Duodenal mucosa (tissue), 2 donors: ENCODE data around the gene ZNF860.
"Not testable (repeated sequence)": the region's sequence is repeated elsewhere in the genome, so short reads cannot be mapped to it uniquely, and the experiment has no call there.

ENCODE experiments used
- H3K27ac ChIP-seq: one replicate; pipeline ENCODE4 v1.7.0; 2013; ENCODE audit warnings: low read depth, low read length
- H3K27me3 ChIP-seq, 2 donors: one replicate each; pipeline ENCODE4 v1.7.0; 2013; ENCODE audit warnings: low read length in 2 of 2, control low read depth in 1 of 2; ENCODE audit not compliant: insufficient read depth in 2 of 2, control insufficient read depth in 1 of 2
- H3K36me3 ChIP-seq, 2 donors: one replicate each; pipeline ENCODE4 v1.7.0; 2013; ENCODE audit warnings: low read length in 2 of 2, control low read depth in 1 of 2; ENCODE audit not compliant: insufficient read depth in 2 of 2, control insufficient read depth in 1 of 2
- H3K4me1 ChIP-seq, 2 donors: one replicate each; pipeline ENCODE4 v1.7.0; 2013; ENCODE audit warnings: low read length in 2 of 2, control low read depth in 1 of 2; ENCODE audit not compliant: insufficient read depth in 2 of 2, control insufficient read depth in 1 of 2
- H3K4me3 ChIP-seq, 2 donors: one replicate each; pipeline ENCODE4 v1.7.0; 2013; ENCODE audit warnings: low read length in 2 of 2, low read depth in 1 of 2
- H3K9ac ChIP-seq, 2 donors: one replicate each; pipeline ENCODE4 v1.7.0; 2013; ENCODE audit warnings: low read length in 2 of 2, low read depth in 1 of 2
- H3K9me3 ChIP-seq, 2 donors: one replicate each; pipeline ENCODE4 v1.7.0; 2013; ENCODE audit warnings: low read length in 2 of 2, control low read depth in 1 of 2; ENCODE audit not compliant: control insufficient read depth in 1 of 2

Gene ZNF860

DNA sequence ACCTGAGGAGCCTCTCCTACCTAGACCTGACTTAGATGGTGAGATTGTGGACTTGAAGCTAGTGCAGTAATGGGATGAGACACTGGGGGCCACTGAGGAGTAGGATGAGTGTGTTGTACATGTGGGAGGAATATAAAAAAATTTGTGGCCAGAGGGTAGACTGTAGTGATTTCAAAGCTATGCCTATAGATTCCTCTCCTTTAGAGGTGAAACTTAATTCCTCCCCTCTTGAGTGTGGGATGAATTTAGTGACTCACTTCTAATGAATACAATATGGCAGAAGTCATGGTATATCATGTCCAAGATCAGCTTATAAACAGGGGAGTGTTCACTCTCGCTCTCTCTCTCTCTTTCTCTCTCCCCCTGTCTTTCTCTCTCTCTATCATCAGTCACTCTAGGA is 6.7 kb downstream of the ZNF860 start:
- Histone ChIP-seq H3K4me3 (no peak overlapping the region), H3K27ac (no peak overlapping the region), H3K9me3 (peaks cover 4 to 7% of the 10 kb centered on the region in 2 donors), H3K27me3 (no peaks in the 10 kb centered on the region), H3K9ac (no peak overlapping the region), H3K36me3 (no peaks in the 10 kb centered on the region), H3K4me1 (no peaks in the 10 kb centered on the region)

DNA sequence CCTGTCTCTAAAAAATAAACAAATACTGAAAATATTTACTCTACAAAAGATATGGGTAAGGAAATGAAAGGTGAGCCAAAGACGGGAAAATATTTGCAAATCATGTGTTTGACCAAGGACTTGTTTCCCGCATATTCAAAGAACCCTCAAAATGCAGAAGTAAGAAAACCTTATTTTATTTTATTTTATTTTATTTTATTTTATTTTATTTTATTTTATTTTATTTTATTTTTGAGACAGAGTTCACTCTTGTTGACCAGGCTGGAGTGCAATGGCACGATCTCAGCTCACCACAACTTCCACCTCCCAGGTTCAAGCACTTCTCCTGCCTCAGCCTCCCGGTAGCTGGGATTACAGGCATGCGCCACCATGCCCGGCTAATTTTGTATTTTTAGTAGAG is 11.4 kb downstream of the ZNF860 start:
- H3K9me3 ChIP-seq, H3K4me1 ChIP-seq, H3K36me3 ChIP-seq, H3K27me3 ChIP-seq, H3K27ac ChIP-seq, H3K4me3 ChIP-seq, H3K9ac ChIP-seq: not testable (repeated sequence)

DNA sequence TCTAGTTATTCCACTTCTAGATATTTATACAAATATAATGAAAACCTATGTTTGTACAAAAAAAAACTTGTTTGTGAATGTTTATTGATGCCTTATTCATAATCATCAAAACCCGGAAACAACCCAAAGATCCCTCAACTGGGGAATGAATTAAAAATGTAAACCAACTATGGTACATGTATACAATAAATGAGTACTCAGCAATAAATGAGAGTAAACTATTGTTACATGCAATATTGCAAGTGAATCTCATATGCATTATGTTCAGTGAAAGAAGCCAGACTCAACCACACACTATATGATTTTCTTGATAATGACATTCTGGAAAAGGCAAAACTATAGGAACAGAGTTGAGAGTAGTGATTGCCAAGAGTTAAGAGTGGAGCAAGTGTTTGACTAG is 12.3 kb downstream of the ZNF860 start:
- Histone ChIP-seq H3K4me1 (no peaks in the 10 kb centered on the region), H3K9me3 (peaks cover 4 to 7% of the 10 kb centered on the region in 2 donors), H3K9ac (no peak overlapping the region), H3K27me3 (no peaks in the 10 kb centered on the region), H3K27ac (no peak overlapping the region), H3K36me3 (no peaks in the 10 kb centered on the region), H3K4me3 (no peak overlapping the region)

DNA sequence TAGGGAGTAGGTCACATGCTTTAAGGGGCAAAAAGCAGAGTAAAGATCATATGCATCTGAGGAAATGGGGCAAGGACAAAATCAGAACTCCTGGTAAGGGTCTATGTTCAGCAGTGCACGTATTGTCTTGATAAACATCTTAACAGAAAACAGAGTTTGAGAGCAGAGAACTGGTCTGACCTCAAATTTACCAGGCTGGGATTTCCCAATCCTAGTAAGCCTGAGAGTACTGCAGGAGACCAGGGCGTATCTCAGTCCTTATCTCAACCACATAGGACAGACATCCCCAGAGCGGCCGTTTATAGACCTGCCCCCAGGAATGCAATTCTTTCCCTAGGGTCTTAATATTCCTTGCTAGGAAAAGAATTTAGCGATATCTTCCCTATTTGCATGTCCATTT is 13.5 kb downstream of the ZNF860 start:
- H3K9me3 ChIP-seq, H3K27ac ChIP-seq, H3K27me3 ChIP-seq, H3K9ac ChIP-seq, H3K36me3 ChIP-seq, H3K4me3 ChIP-seq, H3K4me1 ChIP-seq: not testable (repeated sequence)

DNA sequence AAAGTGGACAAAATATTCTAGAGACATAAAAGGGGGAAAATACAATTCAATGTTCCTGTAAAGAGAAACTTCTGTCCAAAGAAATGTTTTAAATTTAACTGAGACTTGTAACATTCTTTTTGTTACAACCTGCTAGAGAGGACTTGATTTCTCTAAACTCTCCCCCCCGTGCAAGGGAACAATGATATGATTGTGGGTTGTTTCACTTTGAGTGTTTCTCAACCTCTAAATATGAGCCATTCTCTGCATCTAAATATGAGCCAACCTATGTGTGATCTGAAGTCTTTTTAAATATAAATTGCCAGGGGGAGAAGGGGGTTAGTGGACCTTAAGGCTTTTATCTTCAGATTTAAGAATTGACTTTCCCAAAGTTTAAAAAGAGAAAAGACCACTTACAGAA is 14.6 kb downstream of the ZNF860 start:
- H3K27ac ChIP-seq: no peak overlapping the region
- no peak overlapping the region for H3K4me3 ChIP-seq
- no peaks in the 10 kb centered on the region for H3K27me3 ChIP-seq
- no peaks in the 10 kb centered on the region for H3K36me3 ChIP-seq
- H3K4me1 ChIP-seq: no peaks in the 10 kb centered on the region
- H3K9ac ChIP-seq: no peak overlapping the region
- H3K9me3 ChIP-seq: no peaks in the 10 kb centered on the region

DNA sequence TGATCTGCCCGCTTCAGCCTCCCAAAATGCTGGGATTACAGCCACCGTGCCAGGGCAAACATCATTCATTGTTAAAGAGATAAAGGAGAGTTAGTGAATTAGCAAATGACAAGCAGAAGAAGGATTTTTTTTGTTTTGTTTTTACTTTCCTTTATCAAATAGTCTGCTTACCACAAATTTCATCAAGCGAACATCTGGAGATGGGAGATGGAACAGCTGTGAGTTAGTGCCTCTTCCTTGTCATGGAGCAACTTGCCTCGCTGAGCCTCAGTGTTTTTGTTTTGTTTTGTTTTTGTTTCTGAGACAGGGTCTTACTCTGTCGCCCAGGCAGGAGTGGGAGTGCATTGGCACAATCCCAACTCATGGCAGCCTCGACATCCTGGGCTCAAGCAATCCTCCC is 15.9 kb downstream of the ZNF860 start:
- H3K4me3 ChIP-seq: no peak overlapping the region
- H3K9me3 ChIP-seq: no peaks in the 10 kb centered on the region
- no peak overlapping the region for H3K27ac ChIP-seq
- H3K27me3 ChIP-seq: no peaks in the 10 kb centered on the region
- no peaks in the 10 kb centered on the region for H3K4me1 ChIP-seq
- no peak overlapping the region for H3K9ac ChIP-seq
- no peaks in the 10 kb centered on the region for H3K36me3 ChIP-seq

DNA sequence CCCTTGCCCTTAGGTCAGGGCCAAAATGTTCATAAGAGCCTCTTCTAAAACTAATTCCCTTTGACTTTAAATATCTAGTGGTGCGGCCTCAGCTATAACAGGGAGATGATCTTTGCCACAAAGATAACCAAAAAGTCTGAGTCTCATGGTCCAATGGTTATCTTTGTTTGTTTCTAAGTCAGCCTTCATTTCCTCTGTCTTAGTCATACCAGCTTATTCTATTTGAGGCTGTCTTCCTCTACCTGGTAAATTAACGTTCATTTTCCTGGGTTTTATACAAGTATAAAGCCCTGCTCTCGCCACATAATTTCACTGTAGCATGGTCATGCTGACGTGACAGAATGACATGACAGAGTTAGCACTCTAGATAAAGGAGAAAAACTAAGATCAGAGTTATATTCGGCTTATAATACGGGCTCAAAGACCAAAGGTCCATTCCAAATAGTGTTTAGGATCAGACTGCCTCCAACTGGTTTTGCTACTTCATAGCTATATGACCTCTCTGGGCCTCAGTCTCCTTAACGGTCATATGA is 18.4 kb downstream of the ZNF860 start:
- Histone ChIP-seq H3K36me3 (no peaks in the 10 kb centered on the region), H3K27ac (no peak overlapping the region), H3K27me3 (no peaks in the 10 kb centered on the region)

DNA sequence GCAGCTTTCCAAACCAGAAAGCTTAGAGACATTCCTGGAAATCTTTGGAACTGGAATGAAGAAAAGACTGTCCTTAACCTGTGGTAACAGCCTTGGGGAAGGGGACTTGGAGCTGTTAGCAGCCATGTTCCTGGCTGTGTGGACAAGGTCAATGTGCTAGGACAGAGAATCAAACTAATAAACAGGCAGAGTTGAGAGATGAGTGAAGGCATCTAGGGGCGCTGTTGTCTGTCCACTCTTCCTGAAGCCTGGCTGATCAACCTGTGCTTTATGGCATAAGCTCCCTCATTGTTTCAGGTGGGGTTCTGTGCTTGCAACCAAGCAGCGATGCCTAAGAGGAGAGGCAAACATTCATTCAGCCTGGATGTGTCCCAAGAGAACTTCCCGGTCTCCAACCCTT is 19.3 kb downstream of the ZNF860 start:
- H3K27ac ChIP-seq: no peak overlapping the region
- no peaks in the 10 kb centered on the region for H3K9me3 ChIP-seq
- H3K27me3 ChIP-seq: no peaks in the 10 kb centered on the region
- H3K9ac ChIP-seq: no peak overlapping the region
- no peak overlapping the region for H3K4me3 ChIP-seq
- H3K4me1 ChIP-seq: no peaks in the 10 kb centered on the region
- no peaks in the 10 kb centered on the region for H3K36me3 ChIP-seq

More for the DNA sequence above, 18.4 kb downstream of the ZNF860 start:
- Histone ChIP-seq H3K4me3 (no peak overlapping the region), H3K9ac (no peak overlapping the region), H3K9me3 (no peaks in the 10 kb centered on the region), H3K4me1 (no peaks in the 10 kb centered on the region)

DNA sequence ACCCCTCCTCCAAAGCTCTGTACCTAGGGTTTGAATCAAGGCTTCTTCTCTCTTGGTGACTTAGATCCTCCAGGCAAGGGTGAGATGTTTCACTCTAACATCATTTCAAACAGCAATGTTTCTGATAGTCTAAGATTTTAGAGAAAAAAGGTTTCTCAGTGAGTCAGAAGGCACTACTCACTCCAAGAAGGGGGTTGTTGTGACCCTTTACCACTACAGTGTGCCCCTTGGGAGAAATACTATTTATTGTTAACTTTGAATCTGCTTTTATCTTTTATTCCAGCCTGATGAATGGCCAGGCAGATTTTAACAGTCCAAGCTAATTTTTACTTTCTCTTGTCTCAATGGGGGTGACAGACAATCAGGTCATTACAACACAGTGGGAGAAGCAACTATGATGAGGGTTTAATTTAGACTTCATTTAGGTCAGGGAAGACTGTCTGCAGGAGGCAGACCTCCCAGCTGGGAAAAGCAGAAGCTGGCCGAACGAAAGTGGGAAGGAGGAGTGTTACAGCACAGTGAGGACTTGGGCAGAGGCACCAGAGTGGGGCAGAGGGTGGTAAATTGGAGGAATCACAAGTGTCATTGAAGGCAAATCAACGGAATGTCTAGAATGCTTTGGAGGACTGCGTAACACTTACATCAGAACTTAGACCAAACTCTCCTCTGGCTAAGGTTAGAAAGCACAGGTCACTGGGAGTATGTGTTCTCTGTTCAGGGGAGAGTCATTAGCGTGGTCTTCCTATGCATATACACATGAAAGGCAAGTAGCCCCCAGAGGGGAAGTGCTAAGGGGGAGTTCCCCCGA is 21.2 kb downstream of the ZNF860 start:
- Histone ChIP-seq H3K27ac (no peak overlapping the region), H3K9me3 (no peaks in the 10 kb centered on the region), H3K36me3 (no peaks in the 10 kb centered on the region), H3K27me3 (no peaks in the 10 kb centered on the region), H3K9ac (no peak overlapping the region), H3K4me3 (no peak overlapping the region), H3K4me1 (no peaks in the 10 kb centered on the region)

DNA sequence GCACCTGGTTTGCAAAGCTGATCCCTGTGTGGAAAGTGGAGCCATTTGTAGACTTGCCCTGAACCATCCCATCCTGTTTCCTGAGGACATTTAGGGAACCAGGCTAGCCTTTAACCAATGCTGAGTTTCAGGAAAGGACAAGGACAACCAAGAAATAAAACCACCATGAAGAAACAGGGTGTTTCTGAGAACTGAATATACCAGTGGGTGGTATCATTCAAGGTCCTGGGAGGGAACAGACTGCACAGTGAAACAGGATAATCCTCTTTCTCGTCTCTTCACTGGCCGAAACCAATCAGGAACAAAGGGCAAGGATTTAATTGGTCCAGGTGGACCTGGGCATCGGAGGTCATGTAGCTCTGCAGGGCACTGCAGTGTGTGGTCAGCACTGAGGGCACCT is 21.8 kb downstream of the ZNF860 start:
- Histone ChIP-seq H3K36me3 (no peaks in the 10 kb centered on the region), H3K9me3 (no peaks in the 10 kb centered on the region), H3K27ac (no peak overlapping the region), H3K9ac (no peak overlapping the region), H3K4me3 (no peak overlapping the region), H3K27me3 (no peaks in the 10 kb centered on the region), H3K4me1 (no peaks in the 10 kb centered on the region)
